GM12891 (cell line): ENCODE measurements around the gene TPM1.

Source experiments
- POLR2A ChIP-seq: IDR thresholded peaks from 2 replicates; pipeline ENCODE4 v1.6.1; 2011; ENCODE audit warnings: low read depth, low read length, control low read depth
- SPI1 ChIP-seq: IDR thresholded peaks from 2 replicates; pipeline ENCODE4 v1.6.1; 2011; ENCODE audit warnings: low read depth, low read length, control low read depth

- TF ChIP-seq SPI1 (no peak), POLR2A (no peak)
Measured at GRCh38 chr15:63065262-63066221, 23.0 kb downstream of the TPM1 start.
